HUDEP-2 (cell line): ENCODE measurements around the gene RAB26.
"Not testable (repeated sequence)": the region's sequence is repeated elsewhere in the genome, so short reads cannot be mapped to it uniquely, and the experiment has no call there.

ENCODE experiments used
- DNase-seq, 76 experiments: peaks; one replicate each; lab custom pipeline; 2025; ENCODE audit not compliant: unreplicated experiment in 76 of 76; lab: John Stamatoyannopoulos, UW

RAB26 gene

DNA sequence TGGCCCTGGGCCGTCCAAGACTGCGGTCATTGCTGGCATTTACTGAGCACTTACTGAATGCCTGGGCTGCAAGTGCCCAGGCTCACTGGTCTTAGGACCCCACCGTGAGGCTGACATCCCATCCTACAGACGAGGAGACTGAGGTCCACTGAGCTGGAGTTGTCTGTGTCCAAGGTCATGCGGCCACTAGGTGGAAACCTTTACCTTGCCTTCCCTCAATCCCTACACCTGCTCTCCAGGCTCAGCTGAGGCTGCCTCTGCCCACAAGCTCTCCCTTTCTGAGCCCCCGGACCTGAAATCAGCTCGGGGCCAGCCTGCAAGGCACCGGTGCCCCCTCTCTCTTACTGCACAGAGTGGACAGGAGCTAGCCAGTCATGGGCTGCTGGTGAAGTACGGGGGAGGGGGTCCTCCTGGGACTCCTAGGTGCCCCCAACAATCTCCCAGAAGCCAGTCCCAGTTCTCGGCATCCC, 46.5 kb downstream of the RAB26 start:
- peak in 29 of 76 experiments; percentile 10 to 54 (median 25) for DNase-seq

DNA sequence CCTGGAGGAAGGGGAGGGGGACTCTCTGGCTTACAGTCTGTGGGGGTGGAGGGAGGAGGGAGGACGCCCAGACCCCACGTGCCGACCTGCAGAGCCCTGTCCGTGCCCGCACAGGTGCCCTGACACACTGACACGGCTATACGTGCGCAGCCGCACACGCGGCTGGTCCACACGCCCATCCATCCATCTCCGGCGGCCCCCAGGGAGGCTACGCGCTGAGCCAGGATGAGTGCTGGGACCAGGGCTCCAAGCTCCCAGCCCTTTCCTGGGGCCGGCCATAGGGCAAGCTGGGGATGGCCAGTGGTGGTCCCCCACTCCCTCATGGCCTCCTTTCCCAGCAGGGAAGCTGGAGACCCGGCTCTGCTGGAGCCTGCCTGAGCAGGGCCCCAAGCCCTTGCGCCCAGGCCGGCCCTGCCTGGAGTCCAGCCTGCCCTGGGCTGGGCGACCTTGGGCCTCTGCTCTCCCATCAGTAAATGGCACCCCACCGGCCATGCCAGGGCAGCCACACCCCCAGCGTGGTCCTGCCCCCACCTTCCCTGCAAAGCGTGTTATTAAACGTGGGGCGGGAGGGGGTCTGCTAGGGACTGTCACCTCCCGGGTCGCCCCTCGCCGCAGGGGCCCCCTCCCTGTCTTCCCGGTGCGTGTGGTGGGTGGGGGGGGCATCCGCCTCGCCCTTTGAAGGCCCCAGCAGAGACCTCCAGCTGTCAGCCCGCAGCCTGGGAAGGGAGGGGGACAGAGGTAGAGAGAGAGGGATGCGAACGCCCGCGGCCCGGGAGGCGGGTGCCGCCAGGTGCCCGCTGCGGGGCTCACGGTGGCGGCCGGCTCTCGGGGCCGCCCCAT, 47.1 kb downstream of the RAB26 start:
- DNase-seq, result no peak

DNA sequence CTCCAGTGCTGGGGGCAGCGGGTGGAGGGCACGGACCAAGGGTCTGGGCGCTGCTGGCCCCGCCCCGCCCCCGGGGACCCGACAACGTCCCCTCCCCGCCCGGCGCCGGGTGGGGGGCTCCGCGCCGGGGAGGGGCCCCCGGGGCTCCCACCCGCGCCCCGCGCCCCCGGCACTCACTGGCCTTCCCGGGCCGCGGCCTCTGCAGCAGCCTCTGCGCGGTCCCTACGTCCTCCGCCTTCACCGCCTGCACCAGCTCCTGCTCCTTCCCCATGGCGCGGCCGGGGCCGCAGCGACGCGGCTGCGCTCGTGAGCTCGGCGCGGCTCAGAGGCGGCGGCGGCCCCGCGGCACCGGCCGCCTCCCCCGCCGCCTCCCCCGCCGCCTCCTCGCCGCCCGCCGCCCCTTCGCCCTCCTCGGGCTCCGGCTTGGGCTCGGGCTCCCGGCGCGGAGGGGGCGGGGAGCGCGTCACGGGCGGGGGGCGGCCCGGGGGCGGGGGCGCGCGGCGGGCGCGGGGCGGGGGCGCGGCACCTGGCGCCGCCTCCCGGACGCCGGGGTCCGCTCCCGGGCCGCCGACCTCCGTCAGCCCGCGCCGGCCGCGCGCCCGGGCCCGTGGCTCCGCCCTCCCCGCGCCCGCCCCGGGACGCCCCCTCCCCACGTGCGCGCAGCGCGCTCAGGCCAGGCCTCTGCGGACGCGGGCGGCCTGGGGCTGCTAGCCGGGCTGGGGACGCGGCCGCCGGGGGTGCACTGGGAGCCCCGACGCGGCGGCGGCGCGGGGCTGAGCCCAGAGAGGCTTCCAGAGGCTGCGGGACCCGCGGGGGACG, 47.9 kb downstream of the RAB26 start, which contains the start of gene CASKIN1:
TSS of gene CASKIN1 (minus strand) at position 444 of the 819 bp plus-strand sequence. CDS start at position 271, 173 bp downstream.
- no peak for DNase-seq

DNA sequence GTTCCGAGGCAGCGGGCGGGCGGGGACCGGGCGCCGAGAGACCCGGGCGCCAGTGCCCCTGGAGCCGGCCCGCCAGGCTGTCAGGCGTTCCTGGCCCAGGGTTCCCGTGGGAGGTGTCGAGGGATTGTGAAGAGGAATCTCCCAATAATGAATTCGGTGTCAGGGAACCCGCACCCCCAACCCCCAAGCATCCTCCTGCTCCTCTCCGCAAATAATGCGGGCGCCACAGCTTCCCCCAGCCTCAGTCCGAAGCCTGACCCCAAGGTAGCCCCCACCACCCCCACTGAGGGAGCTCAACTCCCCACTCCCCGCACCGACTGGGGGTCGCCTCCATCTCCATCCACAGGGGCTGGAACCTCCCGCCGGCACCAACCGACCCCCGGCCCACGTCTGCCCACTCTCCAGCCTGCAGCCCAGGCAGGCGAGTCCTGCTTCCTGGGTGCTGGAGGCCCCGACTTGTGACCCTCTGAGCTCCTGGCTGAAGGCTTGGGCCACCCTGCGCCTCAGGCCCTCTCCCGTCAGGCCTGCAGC, 48.6 kb downstream of the RAB26 start:
- no peak for DNase-seq

DNA sequence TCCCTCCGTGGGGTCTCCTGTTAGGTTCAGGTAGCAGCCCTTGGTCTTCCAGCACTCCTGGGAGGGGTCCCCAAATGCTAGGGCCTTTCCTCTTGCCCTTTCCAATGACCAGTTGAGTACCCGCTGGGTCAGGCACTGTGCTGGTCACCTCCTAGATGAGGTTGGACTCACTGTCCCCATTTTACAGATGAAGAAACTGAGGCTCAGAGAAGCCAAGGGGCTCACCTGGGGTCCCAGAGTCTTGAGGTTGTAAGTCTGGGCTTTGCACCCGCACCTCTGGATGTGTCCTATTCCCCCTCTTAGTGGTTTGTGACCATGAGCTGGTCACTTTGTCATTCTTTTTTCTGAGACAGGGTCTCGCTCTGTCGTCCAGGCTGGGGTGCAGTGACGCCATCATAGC, 49.3 kb downstream of the RAB26 start:
- no peak for DNase-seq

DNA sequence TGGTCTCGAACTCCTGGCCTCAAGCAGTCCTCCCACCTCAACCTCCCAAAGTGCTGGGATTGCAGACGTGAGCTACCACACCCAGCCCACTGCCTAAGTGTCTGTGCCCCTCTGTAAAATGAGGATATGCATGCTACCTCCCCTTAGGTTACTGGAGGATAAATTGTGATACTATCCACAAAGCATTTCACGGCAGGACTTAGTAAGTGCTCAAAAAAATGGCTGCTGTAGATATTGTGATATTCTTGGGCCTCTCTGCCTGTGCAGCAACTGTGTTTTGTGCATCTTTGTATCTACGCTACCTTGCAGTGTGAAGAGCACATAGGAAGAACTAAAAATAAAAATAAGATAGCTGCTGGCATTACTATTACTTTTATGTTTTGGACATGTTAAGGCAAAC, 49.9 kb downstream of the RAB26 start:
- DNase-seq, result no peak

DNA sequence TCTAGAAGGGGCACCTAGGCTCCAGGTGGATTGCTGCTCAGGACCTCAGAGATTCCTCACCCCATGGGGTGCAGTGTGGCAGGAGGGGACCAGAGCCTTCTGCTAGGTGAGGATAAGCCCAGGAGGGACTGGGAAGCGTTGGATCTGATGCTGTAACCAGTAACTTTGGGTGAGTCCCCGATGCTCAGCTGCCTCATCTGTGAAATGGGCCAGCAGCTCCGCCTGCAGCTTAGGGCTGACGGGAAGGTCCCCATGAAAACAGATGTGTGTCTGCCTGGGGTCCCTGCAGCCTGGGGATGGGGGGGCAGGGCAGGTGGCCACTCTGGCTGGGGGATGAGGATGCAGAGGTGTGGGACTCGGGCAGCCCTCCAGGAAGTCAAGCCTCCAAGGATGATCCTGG, 50.7 kb downstream of the RAB26 start:
- DNase-seq, result no peak

DNA sequence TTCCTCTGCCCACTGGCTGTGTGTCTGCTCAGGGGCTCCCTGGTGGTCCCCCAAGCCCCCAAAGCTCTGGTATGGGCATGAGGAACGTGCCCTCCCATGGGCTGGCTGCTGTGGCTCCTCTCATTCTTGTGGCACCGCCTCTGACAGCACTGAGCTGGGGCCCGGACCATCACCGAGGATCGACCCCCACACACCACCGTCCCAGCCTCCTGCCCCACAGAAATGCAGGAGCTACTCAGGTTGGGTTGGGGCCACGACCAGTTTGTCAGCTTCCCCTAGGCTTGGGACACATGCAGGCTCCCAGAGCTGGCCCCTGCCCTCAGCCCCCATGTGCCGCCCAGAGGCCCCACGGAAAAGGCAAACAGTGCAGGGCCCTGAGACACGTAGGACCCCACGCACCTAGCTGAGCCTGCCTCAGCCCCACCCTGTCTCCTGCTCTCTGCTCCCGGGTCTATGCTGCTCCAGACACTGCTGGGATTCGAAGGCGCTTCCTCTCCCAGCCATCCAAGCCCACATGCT, 51.3 kb downstream of the RAB26 start:
- DNase-seq, result no peak

DNA sequence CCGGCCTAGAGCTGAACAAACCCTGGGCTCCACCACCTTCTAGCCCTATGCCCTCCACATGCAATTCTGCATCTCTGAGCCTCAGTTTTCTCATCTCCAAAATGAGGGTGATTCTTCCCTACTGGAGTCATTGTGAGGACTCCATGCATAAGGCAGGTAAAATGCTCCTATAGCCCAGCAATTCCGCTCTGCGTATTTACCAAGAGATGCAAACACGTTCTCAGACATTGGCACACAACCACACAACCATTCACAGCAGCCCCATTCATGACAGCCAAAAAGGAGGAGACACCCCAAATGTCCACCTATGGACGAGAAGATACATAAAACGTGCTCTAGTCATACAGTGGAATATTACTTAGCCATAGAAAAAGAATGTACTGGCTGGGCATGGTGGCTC, 51.9 kb downstream of the RAB26 start:
- no peak for DNase-seq

DNA sequence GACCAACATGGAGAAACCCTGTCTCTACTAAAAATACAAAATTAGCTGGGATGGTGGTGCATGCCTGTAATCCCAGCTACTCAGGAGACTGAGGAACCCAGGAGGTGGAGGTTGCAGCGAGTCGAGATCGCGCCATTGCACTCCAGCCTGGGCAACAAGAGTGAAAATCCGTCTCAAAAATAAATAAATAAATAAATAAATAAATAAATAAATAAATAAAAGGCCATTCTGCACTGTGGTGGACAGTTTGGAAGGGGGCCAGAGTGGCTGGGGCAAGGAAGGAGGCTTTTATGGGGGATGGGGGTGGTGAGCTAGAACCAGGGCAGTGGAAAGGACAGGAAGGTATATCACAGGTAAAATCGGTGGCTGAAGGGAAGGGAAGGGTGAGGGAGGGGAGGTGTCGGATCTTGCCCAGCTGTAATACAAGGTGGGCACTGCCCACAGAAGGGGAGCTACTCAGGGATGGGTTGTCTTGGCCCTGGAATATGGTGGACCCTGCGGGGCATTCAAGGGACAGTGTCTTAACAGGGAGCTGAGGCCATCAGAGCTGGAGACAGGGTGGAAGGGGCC, 54.8 kb downstream of the RAB26 start:
- DNase-seq, result not testable (repeated sequence)
